SHP77 treated with DMSO at 0.1 percent for 48 hours (cell line): ENCODE data around the gene C19orf67.

Experiments used
- DNase-seq: peaks from one replicate; lab custom pipeline; 2025; lab: John Stamatoyannopoulos, UW

C19orf67 gene

GRCh38 chr19:14085309-14085995 lies at the start of gene C19orf67:
Gene C19orf67, minus strand, starts transcription at chr19:14085783. Its CDS starts 156 bp downstream, at chr19:14085627.
- no peak for DNase-seq

- DNase-seq: no peak
Observed at GRCh38 chr19:14135355-14135754, 49.8 kb upstream of the C19orf67 start.

GRCh38 chr19:14127929-14128509 lies 42.4 kb upstream of the C19orf67 start:
- DNase-seq: no peak

- no peak for DNase-seq
Observed at GRCh38 chr19:14127176-14127575, 41.6 kb upstream of the C19orf67 start.

- no peak for DNase-seq
Observed at GRCh38 chr19:14122924-14123323, 37.3 kb upstream of the C19orf67 start.

GRCh38 chr19:14120497-14120780 lies 34.9 kb upstream of the C19orf67 start:
- DNase-seq: no peak

GRCh38 chr19:14119644-14120496 lies 34.3 kb upstream of the C19orf67 start:
- no peak for DNase-seq

GRCh38 chr19:14119146-14119545 lies 33.6 kb upstream of the C19orf67 start:
- no peak for DNase-seq

- peak; percentile 52 for DNase-seq
Observed at GRCh38 chr19:14118165-14119051, 32.8 kb upstream of the C19orf67 start.

- DNase-seq: peak; percentile 94
Observed at GRCh38 chr19:14117668-14118164, 32.1 kb upstream of the C19orf67 start, which contains the start of gene PRKACA. Gene PRKACA, minus strand, starts transcription at chr19:14117762. Its CDS starts 215 bp downstream, at chr19:14117547.

GRCh38 chr19:14116918-14117578 lies 31.5 kb upstream of the C19orf67 start:
- no peak for DNase-seq

- no peak for DNase-seq
Observed at GRCh38 chr19:14116525-14116917, 30.9 kb upstream of the C19orf67 start.

- DNase-seq: no peak
Observed at GRCh38 chr19:14115756-14116155, 30.2 kb upstream of the C19orf67 start.

- no peak for DNase-seq
Observed at GRCh38 chr19:14114854-14115253, 29.3 kb upstream of the C19orf67 start.

GRCh38 chr19:14114439-14114838 lies 28.9 kb upstream of the C19orf67 start:
- DNase-seq: no peak

GRCh38 chr19:14113762-14114414 lies 28.3 kb upstream of the C19orf67 start:
- no peak for DNase-seq

GRCh38 chr19:14112809-14113385 lies 27.3 kb upstream of the C19orf67 start:
- DNase-seq: no peak

GRCh38 chr19:14112051-14112808 lies 26.6 kb upstream of the C19orf67 start:
- DNase-seq: no peak

GRCh38 chr19:14111486-14111885 lies 25.9 kb upstream of the C19orf67 start:
- DNase-seq: no peak

GRCh38 chr19:14110650-14111049 lies 25.1 kb upstream of the C19orf67 start:
- no peak for DNase-seq
